ENCODE measurements around the gene EMC10. TPM values are rescaled to one million over a fixed set of nuclear protein-coding genes. Genes with fewer than 3 reads are reported as not detected.

The EMC10 gene
- total RNA-seq, 1 donor from 2014 or later: 103 TPM

DNA sequence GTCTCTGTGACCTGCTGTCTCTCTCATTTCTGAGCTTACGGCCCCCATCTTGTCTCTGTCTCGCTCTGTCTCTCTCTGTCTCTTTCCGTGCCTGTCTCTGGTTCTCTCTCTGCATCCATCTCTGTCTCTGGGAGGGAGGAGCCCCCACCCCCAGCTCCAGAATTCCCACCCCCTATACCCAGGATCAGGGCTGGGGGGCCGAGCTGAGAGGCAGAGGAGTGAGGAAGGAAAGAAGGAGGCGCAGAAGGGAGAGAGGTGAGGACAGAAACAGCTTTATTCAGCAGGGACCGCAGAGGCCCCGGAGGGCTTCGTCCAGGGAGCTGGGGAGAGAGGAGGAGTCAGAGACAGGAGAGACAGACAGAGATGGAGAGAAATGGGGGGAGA is 20.7 kb downstream of the EMC10 start:
- Histone ChIP-seq H3K27me3 (no peaks in the 10 kb centered on the region), H3K9me3 (no peaks in the 10 kb centered on the region), H3K4me1 (no peaks in the 10 kb centered on the region), H3K27ac (no peak overlapping the region), H3K36me3 (no peaks in the 10 kb centered on the region), H3K4me3 (no peak overlapping the region)
- DNase-seq (no peak), ATAC-seq (no peak)
- intact Hi-C loops (cut with DNase I): no loop called here
- TF ChIP-seq, protein P1, sequence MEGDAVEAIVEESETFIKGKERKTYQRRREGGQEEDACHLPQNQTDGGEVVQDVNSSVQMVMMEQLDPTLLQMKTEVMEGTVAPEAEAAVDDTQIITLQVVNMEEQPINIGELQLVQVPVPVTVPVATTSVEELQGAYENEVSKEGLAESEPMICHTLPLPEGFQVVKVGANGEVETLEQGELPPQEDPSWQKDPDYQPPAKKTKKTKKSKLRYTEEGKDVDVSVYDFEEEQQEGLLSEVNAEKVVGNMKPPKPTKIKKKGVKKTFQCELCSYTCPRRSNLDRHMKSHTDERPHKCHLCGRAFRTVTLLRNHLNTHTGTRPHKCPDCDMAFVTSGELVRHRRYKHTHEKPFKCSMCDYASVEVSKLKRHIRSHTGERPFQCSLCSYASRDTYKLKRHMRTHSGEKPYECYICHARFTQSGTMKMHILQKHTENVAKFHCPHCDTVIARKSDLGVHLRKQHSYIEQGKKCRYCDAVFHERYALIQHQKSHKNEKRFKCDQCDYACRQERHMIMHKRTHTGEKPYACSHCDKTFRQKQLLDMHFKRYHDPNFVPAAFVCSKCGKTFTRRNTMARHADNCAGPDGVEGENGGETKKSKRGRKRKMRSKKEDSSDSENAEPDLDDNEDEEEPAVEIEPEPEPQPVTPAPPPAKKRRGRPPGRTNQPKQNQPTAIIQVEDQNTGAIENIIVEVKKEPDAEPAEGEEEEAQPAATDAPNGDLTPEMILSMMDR (IDR thresholded peaks at IDR 0.05): no peak

DNA sequence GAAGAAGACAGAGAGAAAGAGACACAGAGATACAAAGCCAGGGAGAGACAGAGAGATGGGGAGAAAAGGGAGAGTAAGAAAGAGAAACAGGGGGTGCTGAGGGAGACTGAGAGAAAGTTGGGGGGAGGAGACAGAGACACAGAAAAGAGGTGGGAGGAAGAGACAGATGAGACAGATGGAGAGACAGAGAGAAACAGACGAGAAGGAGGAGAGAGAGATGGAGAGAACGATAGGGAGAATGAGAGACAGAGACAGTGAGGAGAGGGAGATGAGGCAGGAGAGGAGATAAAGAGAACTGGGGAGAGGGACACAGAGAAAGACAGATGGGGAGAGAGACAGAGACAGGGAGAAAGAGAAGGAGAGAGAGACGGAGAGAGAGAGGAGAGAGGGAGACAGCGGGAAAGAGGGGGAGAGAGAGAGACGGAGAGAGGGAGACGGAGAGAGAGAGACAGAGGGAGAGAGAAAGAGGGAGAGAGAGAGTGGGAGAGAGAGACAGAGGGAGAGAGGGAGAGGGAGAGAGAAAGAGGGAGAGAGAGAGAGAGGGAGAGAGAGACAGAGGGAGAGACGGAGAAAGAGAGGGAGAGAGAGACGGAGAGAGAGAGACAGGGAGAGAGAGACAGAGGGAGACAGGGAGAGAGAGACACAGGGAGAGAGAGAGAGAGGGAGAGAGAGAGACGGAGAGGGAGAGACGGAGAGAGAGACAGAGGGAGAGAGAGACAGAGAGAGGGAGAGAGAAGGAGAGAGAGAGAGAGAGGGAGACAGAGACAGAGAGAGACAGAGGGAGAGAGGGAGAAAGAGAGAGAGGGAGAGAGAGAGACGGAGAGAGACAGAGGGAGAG is 22.1 kb downstream of the EMC10 start:
- Histone ChIP-seq H3K27ac (no peak overlapping the region), H3K27me3 (no peaks in the 10 kb centered on the region), H3K36me3 (no peaks in the 10 kb centered on the region), H3K9me3 (no peaks in the 10 kb centered on the region), H3K4me1 (no peaks in the 10 kb centered on the region), H3K4me3 (no peak overlapping the region)
- ATAC-seq (no peak), DNase-seq (no peak)
- intact Hi-C loops (cut with DNase I): no loop called here
- TF ChIP-seq, protein P1 (IDR thresholded peaks at IDR 0.05): no peak

DNA sequence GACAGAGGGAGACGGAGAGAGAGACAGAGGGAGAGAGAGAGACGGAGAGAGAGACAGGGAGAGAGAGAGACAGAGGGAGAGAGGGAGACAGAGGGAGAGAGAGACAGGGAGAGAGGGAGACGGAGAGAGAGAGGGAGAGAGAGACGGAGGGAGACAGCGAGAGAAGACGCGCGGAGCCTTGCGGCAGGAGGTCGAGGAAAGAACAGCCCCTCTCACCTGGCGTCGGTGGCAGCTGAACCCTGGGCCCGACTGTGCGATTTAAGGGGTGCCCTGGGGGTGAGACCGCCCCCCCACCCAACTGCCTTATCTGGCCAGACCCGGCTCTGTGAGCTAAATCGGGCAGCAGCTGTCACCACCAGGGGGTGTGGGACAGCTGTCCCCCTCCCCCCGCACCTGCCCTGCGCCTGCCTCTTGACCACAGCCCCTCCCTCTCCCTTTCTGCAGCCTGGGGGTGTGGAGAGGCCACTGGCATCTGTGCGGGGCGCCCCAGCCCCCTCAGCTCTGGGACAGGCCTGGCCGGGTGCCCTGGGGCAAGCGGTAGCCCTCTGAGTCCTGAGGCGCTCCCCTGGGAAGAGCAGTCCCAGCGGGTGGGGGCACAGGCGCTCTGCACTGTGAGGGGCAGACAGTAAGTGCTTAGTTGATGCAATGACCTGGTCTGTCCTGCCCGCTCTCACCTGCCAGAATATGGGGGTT is 23.9 kb downstream of the EMC10 start:
- Histone ChIP-seq H3K4me3 (no peak overlapping the region), H3K27ac (no peak overlapping the region), H3K4me1 (no peaks in the 10 kb centered on the region), H3K27me3 (no peaks in the 10 kb centered on the region), H3K9me3 (no peaks in the 10 kb centered on the region), H3K36me3 (no peaks in the 10 kb centered on the region)
- intact Hi-C loops (cut with DNase I): no loop called here
- TF ChIP-seq, protein P1 (IDR thresholded peaks at IDR 0.05): no peak
- no peak for DNase-seq
- peak; percentile 54 for ATAC-seq

DNA sequence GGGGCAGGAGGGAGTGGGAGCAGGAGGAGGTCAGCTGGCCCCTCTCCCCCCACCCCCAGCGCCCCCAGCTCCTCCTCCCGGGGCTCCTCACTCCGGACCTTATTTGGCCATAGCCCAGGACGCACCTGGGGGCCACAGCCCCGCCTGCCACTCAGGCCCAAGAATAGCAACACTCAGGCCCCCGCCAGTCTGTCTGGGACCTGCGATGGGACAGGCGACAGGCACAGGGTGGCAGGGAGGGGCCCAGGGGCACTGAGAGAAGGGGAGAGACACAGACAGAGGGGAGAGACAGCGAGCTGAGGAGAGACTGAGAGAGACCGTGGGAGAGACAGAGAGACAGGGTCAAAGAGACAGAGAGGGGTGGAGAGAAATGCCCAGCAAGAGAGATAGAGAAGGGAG is 24.4 kb downstream of the EMC10 start:
- Histone ChIP-seq H3K27ac (no peak overlapping the region), H3K36me3 (no peaks in the 10 kb centered on the region), H3K4me1 (no peaks in the 10 kb centered on the region), H3K4me3 (no peak overlapping the region), H3K9me3 (no peaks in the 10 kb centered on the region), H3K27me3 (no peaks in the 10 kb centered on the region)
- DNase-seq (no peak), ATAC-seq (peak; percentile 58)
- TF ChIP-seq, protein P1 (IDR thresholded peaks at IDR 0.05): no peak
- intact Hi-C loops (cut with DNase I): no loop called here

DNA sequence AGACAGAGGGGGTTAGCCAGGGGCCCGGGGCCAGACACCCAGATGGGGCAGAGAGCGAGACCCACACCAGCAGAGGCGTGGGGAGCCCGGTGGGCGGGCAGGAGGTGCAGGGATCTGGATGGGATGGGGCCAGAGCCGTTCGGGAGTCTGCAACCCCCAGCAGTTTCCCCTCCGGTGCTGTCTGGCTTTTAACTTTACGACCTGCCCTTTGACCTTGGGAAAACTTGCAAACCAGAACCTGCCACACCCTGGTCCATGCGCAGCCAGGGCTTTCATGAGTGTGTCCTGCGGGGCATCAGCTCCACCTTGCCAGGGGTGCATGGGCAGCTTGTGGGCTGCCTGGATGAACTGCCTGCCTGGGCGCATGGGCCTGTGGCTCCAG is 24.9 kb downstream of the EMC10 start:
- TF ChIP-seq, protein P1 (IDR thresholded peaks at IDR 0.05): no peak
- Histone ChIP-seq H3K4me3 (no peak overlapping the region), H3K4me1 (no peaks in the 10 kb centered on the region), H3K36me3 (no peaks in the 10 kb centered on the region), H3K27ac (no peak overlapping the region), H3K27me3 (no peaks in the 10 kb centered on the region), H3K9me3 (no peaks in the 10 kb centered on the region)
- ATAC-seq: no peak
- intact Hi-C loops (cut with DNase I): no loop called here
- no peak for DNase-seq

Data from upper lobe of right lung (tissue), 1 donor.